ENCODE data around the gene ST7.
A peak's percentile ranks its signal among the peaks of the same experiment; 100 is the strongest.

ST7 gene

GRCh38 chr7:116979430-116979829, 26.1 kb downstream of the ST7 start:
- no peak for DNase-seq

- no peak for DNase-seq
Observed at GRCh38 chr7:116980354-116980753, 27.1 kb downstream of the ST7 start.

- DNase-seq: no peak
Observed at GRCh38 chr7:116981939-116982338, 28.6 kb downstream of the ST7 start.

GRCh38 chr7:116984511-116984910, 31.2 kb downstream of the ST7 start:
- DNase-seq: no peak

- DNase-seq: no peak
Observed at GRCh38 chr7:116984917-116985316, 31.6 kb downstream of the ST7 start.

GRCh38 chr7:116985575-116985974, 32.3 kb downstream of the ST7 start:
- DNase-seq: no peak

GRCh38 chr7:116986611-116987565, 33.6 kb downstream of the ST7 start:
- DNase-seq: no peak

GRCh38 chr7:116988363-116988989, 35.2 kb downstream of the ST7 start:
- DNase-seq: peak; percentile 27

GRCh38 chr7:116990056-116990455, 36.8 kb downstream of the ST7 start:
- no peak for DNase-seq

- no peak for DNase-seq
Observed at GRCh38 chr7:116991233-116991632, 37.9 kb downstream of the ST7 start.

GRCh38 chr7:116994611-116995010, 41.3 kb downstream of the ST7 start:
- DNase-seq: no peak

GRCh38 chr7:116997972-116998371, 44.7 kb downstream of the ST7 start:
- no peak for DNase-seq

- no peak for DNase-seq
Observed at GRCh38 chr7:116998567-116999175, 45.4 kb downstream of the ST7 start.

- no peak for DNase-seq
Observed at GRCh38 chr7:116999311-116999710, 46.0 kb downstream of the ST7 start.

GRCh38 chr7:117001283-117001682, 48.0 kb downstream of the ST7 start:
- DNase-seq: no peak

- DNase-seq: no peak
Observed at GRCh38 chr7:117004899-117005298, 51.6 kb downstream of the ST7 start.

GRCh38 chr7:117005449-117005848, 52.1 kb downstream of the ST7 start:
- no peak for DNase-seq

GRCh38 chr7:117006907-117007684, 53.8 kb downstream of the ST7 start:
- no peak for DNase-seq

GRCh38 chr7:117008118-117008885, 55.0 kb downstream of the ST7 start:
- DNase-seq: no peak

GRCh38 chr7:117008886-117009531, 55.7 kb downstream of the ST7 start:
- no peak for DNase-seq

GRCh38 chr7:117009705-117010361, 56.5 kb downstream of the ST7 start:
- no peak for DNase-seq

Data from NCI-H2171 (cell line).